CD4-positive, alpha-beta T cell (primary cell): ENCODE data around the gene NLRP4. TPM values are rescaled to one million over a fixed set of nuclear protein-coding genes. Genes with fewer than 3 reads are reported as not detected.

Experiments used
- ATAC-seq: fragments of 200-7000 bp; cut with Tn5 transposase; one replicate; pipeline ENCODE4 v1.10.0; 2022; ENCODE audit warnings: mild to moderate bottlenecking; ENCODE audit not compliant: poor library complexity
- CTCF ChIA-PET: fragments of 350-600 bp; sonication (Branson Sonifier 250); formaldehyde crosslinking; loops from one replicate; lab custom pipeline; 2021; ENCODE audit warnings: antibody characterized with exemption, inconsistent platforms; lab: Charles Lee
- POLR2A ChIA-PET: fragments of 350-600 bp; sonication (Branson Sonifier 250); formaldehyde crosslinking; loops from one replicate; lab custom pipeline; 2021; ENCODE audit warnings: antibody characterized with exemption, inconsistent platforms; lab: Charles Lee
- DNase-seq, 14 experiments: peaks; one replicate each; pipeline ENCODE4 v3.0.0-alpha.2; 2013 to 2020; ENCODE audit warnings: mixed read lengths in 2 of 14
- H3K27ac ChIP-seq, 2 donors: one replicate each; pipeline versions ENCODE4 v1.5.1 to v1.7.0; 2013; ENCODE audit warnings: low read length in 2 of 2, low read depth in 1 of 2, mild to moderate bottlenecking in 1 of 2
- H3K27me3 ChIP-seq, 2 experiments: 1 replicate in 1 of 2; 2 replicates in 1 of 2; pipeline versions ENCODE4 v1.6.1 to v1.7.0; 2013; ENCODE audit warnings: low read length in 2 of 2, control low read depth in 1 of 2, mild to moderate bottlenecking in 1 of 2, moderate library complexity in 1 of 2; ENCODE audit not compliant: insufficient read depth in 2 of 2, control insufficient read depth in 1 of 2
- H3K36me3 ChIP-seq: one replicate; pipeline ENCODE4 v1.6.1; 2013; ENCODE audit warnings: low read length, control low read depth; ENCODE audit not compliant: insufficient read depth
- H3K4me1 ChIP-seq: one replicate; pipeline ENCODE4 v1.6.1; 2013; ENCODE audit warnings: low read length, control low read depth; ENCODE audit not compliant: insufficient read depth
- H3K4me3 ChIP-seq: one replicate; pipeline ENCODE4 v1.5.1; 2013; ENCODE audit warnings: mild to moderate bottlenecking, low read length, moderate library complexity
- H3K9me3 ChIP-seq, 2 experiments: 1 replicate in 1 of 2; 2 replicates in 1 of 2; pipeline versions ENCODE4 v1.6.1 to v1.7.0; 2013; ENCODE audit warnings: low read length in 2 of 2, mild to moderate bottlenecking in 2 of 2, control low read depth in 1 of 2, moderate library complexity in 1 of 2; ENCODE audit not compliant: control insufficient read depth in 1 of 2, insufficient read depth in 1 of 2
- H3K27ac Mint-ChIP-seq: one replicate; pipeline ENCODE4 v1.8.0; 2020; ENCODE audit warnings: mixed read lengths
- H3K27me3 Mint-ChIP-seq: one replicate; pipeline ENCODE4 v1.8.0; 2021; ENCODE audit warnings: mixed read lengths
- H3K36me3 Mint-ChIP-seq: one replicate; pipeline ENCODE4 v1.8.0; 2021; ENCODE audit warnings: low read depth, mixed read lengths
- H3K4me1 Mint-ChIP-seq: one replicate; pipeline ENCODE4 v1.8.0; 2021; ENCODE audit warnings: low read depth, mixed read lengths
- H3K4me3 Mint-ChIP-seq: one replicate; pipeline ENCODE4 v1.8.0; 2020; ENCODE audit warnings: mild to moderate bottlenecking, mixed read lengths
- H3K9me3 Mint-ChIP-seq: one replicate; pipeline ENCODE4 v1.8.0; 2020; ENCODE audit warnings: mixed read lengths
- CTCF ChIP-seq: fragments of 200-600 bp; IDR thresholded peaks from one replicate; pipeline ENCODE4 v1.8.0; 2022; ENCODE audit warnings: antibody characterized with exemption, mild to moderate bottlenecking
- intact Hi-C, 2 experiments: fragments of 100-400 bp; cut with DNase I in 1 of 2; cut with micrococcal nuclease in 1 of 2; formaldehyde crosslinking; loops; one replicate each; pipeline versions ENCODE4 v1.15.1 to v1.9.0; 2023 to 2025; cut with DNase I, micrococcal nuclease
- total RNA-seq, 174 experiments: library from RNA in 2 of 174; stranded (reverse) in 2 of 174; gene quantifications; one replicate each; pipeline ENCODE4 v1.2.3 and lab custom pipeline; 2021 to 2026

NLRP4 gene
- total RNA-seq, 2 experiments from 2014 or later = not detected

GRCh38 chr19:55858969-55859368 is 22.6 kb downstream of the NLRP4 start:
- Histone ChIP-seq H3K27me3 (no peaks in the 10 kb centered on the region), H3K36me3 (no peaks in the 10 kb centered on the region), H3K27ac (no peak overlapping the region), H3K9me3 (peaks cover 0 to 16% of the 10 kb centered on the region in 2 experiments), H3K4me1 (no peaks in the 10 kb centered on the region), H3K4me3 (no peak overlapping the region)
- ATAC-seq (no peak), DNase-seq (no peak)
- H3K4me3 Mint-ChIP-seq = no peak overlapping the region
- TF ChIP-seq CTCF = no peak
- POLR2A ChIA-PET = no interaction called here
- H3K36me3 Mint-ChIP-seq = no peaks in the 10 kb centered on the region
- H3K27ac Mint-ChIP-seq = no peak overlapping the region
- intact Hi-C loops = no loop called here
- H3K27me3 Mint-ChIP-seq = no peaks in the 10 kb centered on the region
- H3K4me1 Mint-ChIP-seq = no peaks in the 10 kb centered on the region
- CTCF ChIA-PET = no interaction called here
- peaks cover 7% of the 10 kb centered on the region for H3K9me3 Mint-ChIP-seq

GRCh38 chr19:55866521-55866920 is 30.2 kb downstream of the NLRP4 start:
- TF ChIP-seq CTCF = no peak
- no peaks in the 10 kb centered on the region for H3K36me3 Mint-ChIP-seq
- CTCF ChIA-PET = no interaction called here
- no peaks in the 10 kb centered on the region for H3K4me1 Mint-ChIP-seq
- no peaks in the 10 kb centered on the region for H3K36me3 ChIP-seq
- DNase-seq = no peak
- H3K4me3 ChIP-seq = no peak overlapping the region
- H3K9me3 Mint-ChIP-seq = peaks cover 11% of the 10 kb centered on the region
- no peaks in the 10 kb centered on the region for H3K27me3 ChIP-seq
- POLR2A ChIA-PET = no interaction called here
- H3K4me1 ChIP-seq = no peaks in the 10 kb centered on the region
- no peak overlapping the region for H3K27ac Mint-ChIP-seq
- H3K27ac ChIP-seq = no peak overlapping the region
- H3K27me3 Mint-ChIP-seq = peaks cover 6% of the 10 kb centered on the region
- ATAC-seq = no peak
- H3K9me3 ChIP-seq = peaks cover 3 to 8% of the 10 kb centered on the region in 2 experiments
- H3K4me3 Mint-ChIP-seq = no peak overlapping the region
- intact Hi-C loops = no loop called here

GRCh38 chr19:55867101-55867500 is 30.8 kb downstream of the NLRP4 start:
- TF ChIP-seq CTCF = no peak
- ChIA-PET POLR2A (no interaction called here), CTCF (no interaction called here)
- intact Hi-C loops = no loop called here
- Histone ChIP-seq H3K36me3 (no peaks in the 10 kb centered on the region), H3K4me1 (no peaks in the 10 kb centered on the region), H3K9me3 (peaks cover 5 to 14% of the 10 kb centered on the region in 2 experiments), H3K4me3 (no peak overlapping the region), H3K27me3 (no peaks in the 10 kb centered on the region), H3K27ac (no peak overlapping the region)
- no peak overlapping the region for H3K4me3 Mint-ChIP-seq
- ATAC-seq (no peak), DNase-seq (no peak)
- H3K27me3 Mint-ChIP-seq = peaks cover 6% of the 10 kb centered on the region
- H3K36me3 Mint-ChIP-seq = no peaks in the 10 kb centered on the region
- no peaks in the 10 kb centered on the region for H3K4me1 Mint-ChIP-seq
- peaks cover 11% of the 10 kb centered on the region for H3K9me3 Mint-ChIP-seq
- H3K27ac Mint-ChIP-seq = no peak overlapping the region
